ENCODE measurements around the gene MARCKSL1. TPM values are rescaled to one million over a fixed set of nuclear protein-coding genes. Genes with fewer than 3 reads are reported as not detected.

MARCKSL1 gene
- total RNA-seq, 2 donors from 2014 or later = 11.8 to 35.9 TPM

Other genes with a start within 250 kb of the MARCKSL1 start
- 10 to 100 TPM; 80.9 to 88.9 TPM for gene KPNA6, start 228.2 kb downstream of the MARCKSL1 start, total RNA-seq
- 100 to 1,000 TPM; 101 to 118 TPM for gene TXLNA, start 156.6 kb downstream of the MARCKSL1 start, total RNA-seq
- gene CCDC28B, start 135.6 kb downstream of the MARCKSL1 start, total RNA-seq = 10 to 100 TPM; 12.4 to 13.6 TPM
- gene IQCC, start 130.6 kb downstream of the MARCKSL1 start, total RNA-seq = 1 to 10 TPM; 1.7 to 5.0 TPM
- gene DCDC2B, start 127.1 kb downstream of the MARCKSL1 start, total RNA-seq = under 1 TPM; 0.19 to 0.22 TPM
- gene TMEM234, start 113.9 kb downstream of the MARCKSL1 start, total RNA-seq = 10 to 100 TPM; 15.6 to 15.8 TPM
- gene EIF3I, start 113.8 kb downstream of the MARCKSL1 start, total RNA-seq = 100 to 1,000 TPM; 220 to 244 TPM
- under 1 TPM in 1 of 2 donors, not detected in 1; 0.47 TPM for gene FAM167B, start 89.0 kb downstream of the MARCKSL1 start, total RNA-seq
- gene LCK, start 85.0 kb downstream of the MARCKSL1 start, total RNA-seq = 100 to 1,000 TPM in 1 of 2 donors, 10 to 100 TPM in 1; 66.4 to 140 TPM
- gene HDAC1, start 44.1 kb downstream of the MARCKSL1 start, total RNA-seq = 100 to 1,000 TPM; 186 to 225 TPM
- 10 to 100 TPM in 1 of 2 donors, 1 to 10 TPM in 1; 6.2 to 13.4 TPM for gene FAM229A, start 26.3 kb upstream of the MARCKSL1 start, total RNA-seq
- gene TSSK3, start 26.3 kb upstream of the MARCKSL1 start, total RNA-seq = under 1 TPM in 1 of 2 donors, not detected in 1; 0.36 TPM
- 10 to 100 TPM; 55.6 to 68.2 TPM for gene BSDC1, start 58.2 kb upstream of the MARCKSL1 start, total RNA-seq
- gene ZBTB8B, start 128.8 kb upstream of the MARCKSL1 start, total RNA-seq = not detected
- under 1 TPM; 0.22 to 0.26 TPM for gene ZBTB8A, start 203.2 kb upstream of the MARCKSL1 start, total RNA-seq